Measurements from ENCODE around the gene ELF2.
"Not testable (repeated sequence)": the region's sequence is repeated elsewhere in the genome, so short reads cannot be mapped to it uniquely, and the experiment has no call there.

The ELF2 gene

DNA sequence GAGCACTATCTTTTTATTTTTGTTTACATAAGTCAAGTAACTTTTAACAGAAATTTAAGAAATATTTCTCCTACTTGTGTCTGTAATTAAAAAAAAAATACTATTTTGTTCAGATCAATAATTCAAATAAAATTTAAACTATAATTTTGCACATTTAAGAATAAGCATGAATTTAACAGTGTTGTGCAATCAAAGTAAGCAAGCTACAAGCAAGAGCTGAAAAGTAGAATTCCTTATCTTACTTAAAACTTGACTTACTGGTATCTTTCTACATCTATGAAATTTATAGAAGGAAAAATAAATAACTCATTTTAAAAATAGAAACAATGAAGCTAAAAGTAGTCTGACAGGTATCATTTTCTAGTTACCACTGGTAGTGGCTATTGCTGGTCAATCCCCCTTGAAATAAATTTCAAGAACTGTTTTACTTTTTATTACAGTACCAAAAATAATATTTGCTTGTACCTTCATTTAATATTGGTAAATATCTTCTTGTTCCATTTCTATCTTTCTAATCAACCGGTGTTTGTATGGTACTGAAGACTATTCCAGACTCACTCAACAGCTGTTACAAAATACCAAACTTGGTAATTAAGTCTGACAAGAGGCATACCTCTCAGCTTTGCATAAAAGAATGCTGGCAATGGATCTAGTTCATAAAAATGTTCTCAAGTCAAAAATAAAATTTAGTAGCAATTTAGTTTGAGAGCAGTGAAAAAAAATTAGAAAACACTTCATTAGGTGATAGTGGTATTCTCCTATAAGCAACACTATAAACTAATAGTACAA is 99.3 kb downstream of the ELF2 start:
- no peak for DNase-seq (ENCODE audit: low spot score)

DNA sequence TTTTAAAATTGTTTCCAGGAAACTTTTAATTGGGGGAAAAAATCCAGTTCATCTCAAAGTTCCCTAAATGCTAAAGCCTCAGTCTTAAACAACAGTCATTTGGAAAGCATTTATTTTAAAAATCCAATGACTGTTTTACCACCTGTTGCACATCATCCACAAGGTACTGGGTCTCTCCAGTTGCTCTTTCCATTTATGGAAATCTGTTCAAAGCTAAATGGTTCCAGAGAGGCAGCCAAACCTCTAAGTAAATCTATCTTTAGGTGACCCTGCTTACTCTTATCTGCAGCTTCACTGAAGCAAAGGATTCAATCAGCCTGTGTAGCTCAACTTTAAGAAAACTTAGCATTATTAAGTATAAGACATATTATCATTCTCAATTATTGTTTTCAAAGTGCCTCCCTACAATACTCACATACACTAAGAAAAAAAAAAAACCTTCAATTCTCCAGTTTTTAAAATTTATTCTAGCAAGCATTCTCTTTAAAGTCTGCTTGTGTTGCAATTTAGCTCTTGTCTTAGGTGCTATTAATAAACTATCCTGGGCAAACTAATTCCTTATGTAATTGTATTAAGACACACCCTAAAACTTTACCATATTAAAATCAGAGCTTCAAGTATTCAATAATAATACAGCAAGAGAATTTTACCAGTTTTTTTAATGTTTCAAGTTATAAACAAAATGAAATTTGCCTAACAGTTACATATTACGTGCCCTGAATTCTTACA is 100.8 kb downstream of the ELF2 start:
- DNase-seq (ENCODE audit: low spot score), result no peak

DNA sequence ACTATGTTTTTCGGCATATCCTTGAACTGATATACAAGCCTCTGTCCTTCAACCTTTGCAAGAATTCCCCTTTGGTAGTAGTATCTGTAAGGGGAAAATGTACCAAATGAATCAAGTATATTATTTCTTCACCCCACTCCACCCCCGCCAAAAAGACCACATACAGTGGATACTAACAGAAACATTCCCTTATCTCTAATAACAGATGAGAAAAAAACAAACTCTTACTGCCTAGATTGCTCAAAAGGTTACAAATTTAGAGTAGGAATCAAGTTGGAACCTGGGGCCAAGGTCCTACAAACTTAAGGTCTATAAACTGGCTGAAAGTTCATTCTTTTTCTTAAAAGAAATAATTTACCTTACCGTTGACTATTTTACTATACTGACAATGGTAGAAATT is 116.4 kb downstream of the ELF2 start:
- no peak for DNase-seq (ENCODE audit: low spot score)

DNA sequence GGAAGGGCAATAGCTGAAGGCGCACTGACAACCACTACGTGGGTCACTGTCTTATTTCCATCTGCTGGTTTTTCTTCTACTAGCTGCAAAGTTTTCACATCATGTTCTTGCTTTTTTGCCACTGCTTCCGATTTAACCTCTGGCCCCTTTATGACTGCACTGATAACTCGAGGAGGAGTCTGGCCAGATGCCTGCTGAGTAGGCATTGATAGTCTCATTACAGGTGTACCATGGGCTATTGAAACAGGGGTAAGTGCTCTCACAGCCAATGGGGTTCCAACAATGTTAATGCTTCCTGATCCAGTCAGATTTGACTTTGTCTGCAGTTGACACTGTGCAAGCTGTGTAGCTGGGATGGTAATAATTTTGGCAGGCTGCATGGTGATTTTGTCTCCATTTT is 118.0 kb downstream of the ELF2 start:
- DNase-seq (ENCODE audit: low spot score), result not testable (repeated sequence)

DNA sequence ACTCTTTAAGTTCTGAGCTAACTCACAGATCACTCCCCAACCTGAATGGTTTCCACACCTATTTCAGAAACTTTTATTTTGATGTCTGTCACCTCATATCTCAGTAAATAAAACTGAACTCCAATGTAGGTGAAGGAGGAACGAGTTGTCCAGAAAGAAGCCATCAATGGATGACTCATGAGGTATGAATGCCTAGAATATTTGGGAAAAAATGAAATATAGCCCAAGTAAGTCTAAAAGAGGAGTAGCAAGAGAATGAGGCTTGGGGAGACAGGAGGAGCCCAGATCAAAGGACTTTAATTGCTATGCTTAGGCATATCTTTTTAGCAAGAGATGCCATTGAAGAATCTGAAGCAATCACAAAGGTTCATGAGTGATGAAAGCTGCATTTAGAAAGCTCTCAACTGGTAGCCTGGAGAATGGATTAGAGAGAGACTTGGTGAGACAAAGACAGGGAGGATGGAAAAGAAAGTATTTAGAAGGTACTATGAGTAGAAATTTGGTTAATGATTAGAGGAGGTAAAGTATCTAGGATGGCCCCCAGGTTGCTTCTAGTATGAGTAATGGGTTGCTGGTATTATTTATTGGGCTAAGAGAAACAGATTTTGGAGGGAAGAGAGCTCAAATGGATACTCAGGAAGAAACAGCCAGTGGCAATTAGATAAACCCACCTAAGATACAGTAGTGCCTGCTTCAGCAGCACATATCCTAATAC is 122.1 kb downstream of the ELF2 start:
- DNase-seq (ENCODE audit: low spot score), result no peak

DNA sequence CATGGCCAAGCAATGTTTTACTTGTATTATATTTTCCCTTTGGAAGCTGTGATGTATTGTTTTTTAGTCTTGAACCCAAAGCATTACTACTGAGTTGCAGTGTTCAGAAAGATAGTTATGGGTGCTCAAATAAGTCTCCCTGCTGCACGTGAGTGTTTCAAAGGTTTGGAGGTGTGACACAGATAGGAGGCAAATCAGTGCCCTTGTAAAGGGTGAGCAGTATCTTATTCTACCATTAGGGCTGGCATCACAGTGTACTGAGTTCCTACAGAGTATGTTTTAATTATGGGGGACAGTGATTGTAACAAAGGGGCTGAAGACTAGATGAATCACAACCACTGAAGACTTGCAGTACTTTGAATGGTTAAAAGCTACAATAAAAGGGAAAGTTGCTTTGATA is 123.1 kb downstream of the ELF2 start:
- no peak for DNase-seq (ENCODE audit: low spot score)

DNA sequence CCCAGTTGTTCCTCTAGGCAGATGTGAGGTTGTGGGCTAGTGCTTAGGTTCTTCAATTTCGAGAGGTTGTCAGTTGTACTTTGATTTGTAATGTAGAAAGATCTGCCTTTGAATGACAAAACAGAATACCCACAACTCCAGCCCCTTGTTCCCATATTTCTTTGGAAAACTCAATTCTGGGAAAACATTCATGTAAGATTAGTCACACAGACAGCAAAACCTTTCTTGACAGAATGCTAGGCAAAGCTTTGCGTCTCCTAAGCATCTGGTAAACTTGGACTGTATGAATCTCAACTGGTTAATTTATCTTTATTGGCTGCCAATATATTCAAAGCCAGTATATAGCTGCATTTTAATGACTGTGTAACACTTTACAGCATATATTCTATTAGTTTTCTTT is 126.6 kb downstream of the ELF2 start:
- DNase-seq (ENCODE audit: low spot score), result no peak

DNA sequence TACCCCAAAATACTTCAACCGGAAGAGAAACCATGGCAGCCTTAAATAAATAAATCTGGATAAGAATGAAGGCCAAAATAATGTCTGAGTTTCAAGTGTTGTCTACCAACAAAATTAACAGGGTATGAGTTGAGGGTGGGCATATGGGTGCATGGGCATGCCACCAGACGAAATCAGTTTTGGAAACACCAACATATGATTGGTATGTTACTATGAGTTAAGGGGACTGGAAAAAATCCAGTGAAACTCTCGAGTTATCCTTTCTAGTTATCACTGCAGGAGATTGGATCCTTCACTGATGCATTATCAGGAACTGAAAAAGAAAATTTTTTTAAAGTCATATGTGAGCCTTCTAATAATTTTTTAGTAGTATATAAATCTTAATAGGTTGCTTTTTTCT is 129.0 kb downstream of the ELF2 start:
- no peak for DNase-seq (ENCODE audit: low spot score)

DNA sequence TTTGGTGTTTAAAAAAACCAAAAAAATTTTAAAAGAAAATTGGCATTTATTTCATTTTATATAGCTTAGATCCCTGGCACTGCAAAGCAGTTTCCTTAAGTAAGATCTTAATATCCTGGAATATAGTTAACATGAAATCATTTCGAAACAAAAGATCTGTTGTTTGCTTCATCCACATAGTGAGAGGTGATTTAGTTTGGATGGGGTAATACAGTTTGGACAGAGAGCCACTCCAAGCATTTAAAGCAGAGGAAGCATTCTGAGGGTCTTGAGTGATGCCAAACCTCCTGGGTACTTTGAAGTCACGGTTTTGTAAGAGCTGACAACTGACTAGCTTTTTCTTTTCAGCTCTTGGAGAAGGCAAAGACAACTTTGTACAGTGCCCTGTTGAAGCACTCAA is 132.7 kb downstream of the ELF2 start:
- DNase-seq (ENCODE audit: low spot score), result no peak

DNA sequence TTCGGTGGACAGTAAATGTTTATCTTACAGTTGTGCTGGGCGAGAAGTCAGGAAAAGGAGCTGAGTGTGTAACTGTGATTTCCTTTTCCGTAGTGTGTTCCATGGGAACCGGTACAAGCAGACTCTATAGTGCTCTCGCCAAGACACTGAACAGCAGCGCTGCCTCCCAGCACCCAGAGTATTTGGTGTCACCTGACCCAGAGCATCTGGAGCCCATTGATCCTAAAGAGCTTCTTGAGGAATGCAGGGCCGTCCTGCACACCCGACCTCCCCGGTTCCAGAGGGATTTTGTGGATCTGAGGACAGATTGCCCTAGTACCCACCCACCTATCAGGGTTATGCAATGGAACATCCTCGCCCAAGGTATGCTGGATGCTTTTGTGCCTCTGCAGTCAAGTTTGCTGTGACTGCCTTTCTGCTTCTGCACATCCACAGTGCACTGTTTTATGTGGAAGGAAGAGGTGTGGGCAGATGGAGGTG is 134.0 kb downstream of the ELF2 start:
- no peak for DNase-seq (ENCODE audit: low spot score)

DNA sequence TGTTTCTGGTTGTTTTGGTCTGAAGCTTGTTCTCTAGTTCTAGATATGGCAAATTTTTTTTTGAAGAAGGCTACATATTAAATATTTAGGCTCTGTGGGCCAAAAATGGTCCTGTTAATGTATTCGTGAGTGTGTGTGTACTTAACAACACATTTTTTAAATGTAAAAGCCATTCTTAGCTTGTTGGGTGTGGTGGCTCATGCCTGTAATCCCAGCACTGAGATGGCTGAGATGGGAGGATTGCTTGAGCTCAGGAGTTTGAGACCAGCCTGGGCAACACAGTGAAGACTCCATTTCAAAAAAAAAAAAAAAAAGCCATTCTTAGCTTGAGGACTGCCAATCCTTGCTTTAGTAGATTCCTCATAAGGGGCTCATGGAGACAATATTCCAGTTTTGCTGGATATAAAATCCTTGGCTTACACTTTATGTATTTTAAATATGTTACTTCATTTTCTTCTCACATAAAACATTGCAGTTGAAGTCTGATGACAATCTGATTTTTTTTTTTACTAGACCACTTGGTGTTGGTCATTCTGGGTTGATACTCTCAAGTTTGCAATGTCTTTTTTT is 138.1 kb downstream of the ELF2 start:
- DNase-seq (ENCODE audit: low spot score), result no peak

DNA sequence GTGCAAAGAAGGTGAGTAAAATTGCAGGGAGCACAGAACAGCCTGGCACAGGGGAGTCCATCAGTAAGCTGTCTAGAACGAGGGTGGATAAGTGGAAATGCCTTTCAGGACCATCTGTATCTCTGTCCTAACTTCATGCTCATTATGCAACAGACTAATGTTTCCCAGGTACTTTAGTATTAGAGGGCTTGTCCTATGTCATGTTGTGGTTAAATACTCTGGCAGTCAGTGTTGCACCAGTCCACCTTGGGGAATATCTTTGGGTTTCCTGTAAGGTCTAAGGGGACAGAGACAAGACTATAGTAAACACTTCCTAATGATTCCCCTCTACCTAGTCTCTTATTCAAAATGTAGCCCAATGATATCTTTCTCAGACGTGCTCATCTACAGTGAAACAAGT is 140.1 kb downstream of the ELF2 start:
- DNase-seq (ENCODE audit: low spot score), result no peak

DNA sequence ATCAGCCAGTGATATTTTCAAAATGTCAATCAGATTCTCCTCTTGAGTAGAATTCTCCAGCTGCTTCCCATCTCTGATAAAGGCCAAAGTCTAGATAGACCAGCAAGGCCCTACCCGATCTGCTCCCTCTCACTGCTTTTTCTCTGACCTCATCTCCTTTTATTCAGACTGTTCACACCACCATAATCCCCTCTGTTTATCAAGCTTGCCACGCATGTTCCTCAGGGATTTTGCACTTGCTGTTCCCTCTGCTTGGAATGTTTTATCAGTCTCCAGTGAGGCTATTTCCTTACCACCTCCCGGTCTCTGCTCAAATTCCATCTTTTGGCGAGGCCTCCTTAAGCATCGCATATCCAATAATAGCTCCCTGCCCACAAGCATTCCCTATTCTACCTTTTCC is 141.4 kb downstream of the ELF2 start:
- no peak for DNase-seq (ENCODE audit: low spot score)

DNA sequence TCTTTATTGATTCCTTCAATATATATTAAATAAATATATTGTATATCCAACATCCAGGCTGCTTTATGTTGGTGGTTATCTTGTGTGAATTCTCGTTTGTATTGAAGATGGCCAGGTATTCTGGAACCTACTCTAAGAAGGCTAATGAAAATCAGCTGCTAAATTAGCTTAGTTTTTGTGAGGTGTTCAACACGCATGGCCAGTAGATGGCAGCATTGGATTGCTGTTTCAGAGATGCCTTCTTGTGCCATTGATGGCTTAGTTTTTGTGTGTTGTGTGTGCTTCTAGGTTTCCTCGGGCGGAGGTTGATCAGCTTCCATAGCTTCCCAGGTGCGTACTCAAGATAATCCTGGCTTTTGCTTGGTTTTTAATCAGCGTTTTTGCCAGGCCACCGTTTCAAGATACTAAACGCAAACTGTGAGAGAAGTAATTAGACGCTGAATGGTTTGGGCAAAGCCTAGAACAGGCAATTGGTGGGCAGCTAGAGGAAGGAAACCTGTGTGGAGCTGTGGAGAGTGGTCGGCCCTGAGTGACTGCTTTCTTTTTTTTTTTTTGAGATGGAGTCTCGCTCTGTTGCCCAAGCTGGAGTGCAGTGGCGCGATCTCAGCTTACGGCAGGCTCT is 146.3 kb downstream of the ELF2 start:
- peak; percentile 72 for DNase-seq (ENCODE audit: low spot score)

DNA sequence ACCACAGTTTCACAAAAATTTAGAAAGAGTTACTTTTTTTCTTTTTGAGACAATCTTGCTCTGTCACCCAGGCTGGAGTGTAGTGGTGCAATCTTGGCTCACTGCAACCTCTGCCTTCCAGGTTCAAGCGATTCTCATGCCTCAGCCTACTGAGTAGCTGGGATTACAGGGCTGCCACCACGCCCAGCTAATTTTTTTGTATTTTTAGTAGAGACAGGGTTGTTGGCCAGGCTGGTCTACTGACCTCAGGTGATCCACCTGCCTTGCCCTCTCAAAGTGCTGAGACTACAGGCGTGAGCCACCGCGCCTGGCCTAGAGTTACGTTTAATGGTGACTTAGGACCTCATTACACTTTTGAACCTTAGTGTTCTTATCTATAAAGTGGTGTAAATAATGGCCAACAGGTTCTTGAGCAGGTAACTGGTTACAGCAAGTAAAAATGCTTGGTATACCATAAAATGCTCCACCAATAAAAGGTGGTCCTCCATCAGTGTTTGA is 147.1 kb downstream of the ELF2 start:
- DNase-seq (ENCODE audit: low spot score), result not testable (repeated sequence)

DNA sequence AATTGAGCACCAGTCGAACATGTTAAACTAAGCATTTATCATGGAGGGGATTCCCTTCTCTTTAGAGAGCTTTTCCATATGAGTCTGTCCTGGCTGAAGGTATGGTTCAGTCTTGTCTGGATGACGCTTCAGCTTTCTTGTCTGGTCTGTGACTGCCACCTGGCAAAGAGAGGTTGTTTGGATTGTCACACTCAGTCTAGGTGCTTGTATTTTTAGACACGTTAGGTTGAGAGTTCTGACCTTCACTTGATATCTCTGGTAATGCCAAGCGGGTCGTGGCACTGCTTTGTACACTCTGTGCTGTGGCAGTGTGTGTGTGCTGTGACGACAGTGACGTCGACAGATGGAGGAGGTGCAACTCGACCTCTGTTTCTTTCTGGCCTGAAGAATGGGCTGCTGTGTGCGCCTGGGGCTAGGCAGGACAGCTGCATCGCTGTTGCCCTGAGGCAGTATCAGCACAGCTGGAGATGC is 148.8 kb downstream of the ELF2 start:
- DNase-seq (ENCODE audit: low spot score), result no peak

DNA sequence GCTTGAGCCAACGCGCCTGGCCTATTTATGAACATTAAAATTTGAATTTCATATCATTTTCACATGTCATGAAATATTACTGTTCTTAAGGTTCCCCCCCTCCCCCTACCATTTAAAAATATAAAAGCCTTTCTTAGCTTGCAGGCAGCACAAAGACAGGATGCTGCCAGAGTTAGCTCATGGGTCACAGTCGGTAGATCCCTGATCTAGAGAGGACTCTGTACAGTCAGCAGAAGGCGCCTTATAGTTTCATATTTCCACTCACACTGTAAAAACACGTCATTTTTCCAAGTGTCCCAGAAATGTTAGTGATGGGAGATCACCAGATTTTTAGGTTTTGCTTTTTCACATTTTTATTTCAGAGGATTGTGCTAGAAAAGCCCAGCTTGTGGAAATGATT is 149.2 kb downstream of the ELF2 start:
- DNase-seq (ENCODE audit: low spot score), result no peak

DNA sequence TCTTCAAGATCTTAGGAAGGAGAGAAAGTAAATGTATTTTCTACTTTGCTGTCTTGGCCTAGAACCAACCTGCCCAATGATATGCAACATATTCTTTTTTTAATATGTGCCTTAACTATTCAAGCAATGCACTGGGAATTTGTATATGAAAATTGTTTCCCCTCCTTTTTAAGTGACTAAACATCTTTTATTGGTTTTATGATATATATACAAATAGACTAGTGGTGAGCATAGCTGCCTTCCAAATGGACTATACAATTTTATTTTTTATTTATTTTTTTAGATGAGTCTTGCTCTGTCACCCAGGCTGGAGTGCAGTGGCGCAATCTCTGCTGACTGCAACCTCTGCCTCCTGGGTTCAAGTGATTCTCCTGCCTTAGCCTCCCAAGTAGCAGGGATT is 151.2 kb downstream of the ELF2 start:
- DNase-seq (ENCODE audit: low spot score), result no peak

DNA sequence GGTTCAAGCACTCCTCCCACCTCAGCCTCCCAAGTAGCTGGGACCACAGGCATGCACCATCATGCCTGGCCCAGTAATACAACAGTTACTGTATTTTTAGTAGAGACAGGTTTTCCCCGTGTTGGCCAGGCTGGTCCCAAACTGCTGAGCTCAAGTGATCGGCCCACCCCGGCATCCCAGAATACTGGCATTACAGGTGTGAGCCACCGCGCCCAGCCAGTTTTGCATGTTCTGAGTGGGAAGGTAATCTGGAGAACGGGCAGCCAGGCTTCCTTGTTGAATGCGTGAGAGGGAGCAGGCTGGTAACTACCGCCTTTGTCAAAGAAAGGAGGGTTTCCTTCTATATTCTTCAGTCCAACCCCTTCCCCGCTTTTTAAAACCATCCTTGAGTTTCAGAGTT is 152.3 kb downstream of the ELF2 start:
- DNase-seq (ENCODE audit: low spot score), result no peak

DNA sequence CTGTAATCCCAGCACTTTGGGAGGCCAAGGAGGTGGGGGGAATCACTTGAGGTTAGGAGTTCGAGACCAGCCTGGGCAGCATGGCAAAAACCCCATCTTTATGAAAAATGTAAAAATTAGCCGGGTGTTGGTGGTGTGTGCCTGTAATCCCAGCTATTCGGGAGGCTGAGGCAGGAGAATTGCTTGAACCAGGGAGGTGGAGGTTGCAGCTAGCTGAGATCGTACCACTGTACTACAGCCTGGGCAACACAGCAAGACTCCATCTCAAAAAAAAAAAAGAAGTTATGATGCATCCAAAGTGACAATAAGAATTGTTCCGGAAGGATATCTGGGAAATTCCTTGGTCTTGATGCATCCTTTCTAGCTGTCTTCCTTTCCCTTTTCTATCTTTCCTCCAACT is 154.2 kb downstream of the ELF2 start:
- no peak for DNase-seq (ENCODE audit: low spot score)

DNA sequence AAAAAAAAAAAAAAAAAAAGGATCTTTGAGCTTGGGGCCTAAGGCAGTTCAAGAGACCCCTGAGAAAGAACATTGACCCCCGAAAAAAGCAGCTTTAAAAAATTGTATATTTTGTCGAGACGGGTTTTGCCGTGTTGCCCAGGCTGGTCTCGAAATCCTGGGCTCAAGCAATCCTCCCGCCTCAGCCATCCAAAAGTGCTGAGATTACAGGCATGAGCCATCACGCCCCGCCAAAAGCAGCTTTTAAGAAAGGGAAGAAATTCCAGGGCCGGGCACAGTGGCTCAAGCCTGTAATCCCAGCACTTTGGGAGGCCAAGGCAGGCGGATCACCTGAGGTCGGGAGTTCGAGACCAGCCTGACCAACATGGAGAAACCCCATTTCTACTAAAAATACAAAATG is 155.9 kb downstream of the ELF2 start:
- not testable (repeated sequence) for DNase-seq (ENCODE audit: low spot score)

DNA sequence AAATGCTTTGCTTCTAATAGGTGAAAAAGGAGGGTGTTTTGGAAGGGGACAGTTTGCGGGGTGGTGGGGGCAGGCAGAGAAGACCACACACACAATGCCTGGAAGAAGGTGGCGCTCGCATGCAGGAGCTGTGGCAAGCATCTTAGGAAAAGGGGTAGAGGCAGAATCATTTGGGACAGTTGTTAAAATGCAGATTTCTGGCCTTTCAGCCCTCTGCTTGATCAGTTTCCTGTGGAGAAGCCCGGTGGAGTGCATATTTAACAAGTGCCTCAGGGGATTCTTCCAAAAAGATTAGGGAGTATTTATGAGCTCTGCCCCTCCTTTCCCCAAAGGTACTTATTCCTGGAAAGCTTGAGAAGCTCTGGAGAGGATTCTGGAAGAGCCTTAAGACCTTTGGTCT is 156.6 kb downstream of the ELF2 start:
- no peak for DNase-seq (ENCODE audit: low spot score)
